ENCODE measurements around the gene WFIKKN2. TPM values are rescaled to one million over a fixed set of nuclear protein-coding genes. Genes with fewer than 3 reads are reported as not detected.

Gene WFIKKN2
- total and polyA plus RNA-seq, 2 of the 13 experiments (the other 11 are each of a cell fraction or from before 2014, with no cell fraction given), result not detected

- TF ChIP-seq ZFP91 (CRISPR knock-in tag; IDR thresholded peaks at IDR 0.05; ENCODE audit: borderline replicate concordance) (no peak), ZBTB8A (CRISPR knock-in tag; IDR thresholded peaks at IDR 0.05; ENCODE audit: borderline replicate concordance, low read depth) (no peak), ZNF569 (CRISPR knock-in tag; IDR thresholded peaks at IDR 0.05; ENCODE audit: borderline replicate concordance) (no peak), MXI1 (IDR thresholded peaks at IDR 0.05; ENCODE audit: borderline replicate concordance, low read depth, low read length) (no peak; the same call in 2 of the 3 replicates), MAFK (conservative IDR thresholded peaks at IDR 0.05 in 1 of 2, IDR thresholded peaks at IDR 0.05 in 1 of 2; ENCODE audit: low read length in 2 of 2) (no peak), TBX2 (CRISPR knock-in tag; IDR thresholded peaks at IDR 0.05; ENCODE audit: borderline replicate concordance) (peak; percentile 73; the same call in 1 of the 2 replicates), ZNF350 (CRISPR knock-in tag; IDR thresholded peaks at IDR 0.05; ENCODE audit: borderline replicate concordance, low read depth) (no peak), ZNF547 (CRISPR knock-in tag; IDR thresholded peaks at IDR 0.05) (no peak), NKX3-1 (CRISPR knock-in tag; IDR thresholded peaks at IDR 0.05) (no peak), ZC3H13 (CRISPR knock-in tag; IDR thresholded peaks at IDR 0.05) (no peak), ZNF800 (CRISPR knock-in tag; IDR thresholded peaks at IDR 0.05) (peak; percentile 40; the same call in 1 of the 2 replicates), ZNF883 (CRISPR knock-in tag; IDR thresholded peaks at IDR 0.05; ENCODE audit: not compliant biosample characterization) (peak; percentile 35), FIP1L1 (IDR thresholded peaks at IDR 0.05; ENCODE audit: borderline replicate concordance, insufficient read depth, low read depth, low read length) (no peak), SMYD3 (CRISPR knock-in tag; IDR thresholded peaks at IDR 0.05) (no peak), ZNF407 (CRISPR knock-in tag; IDR thresholded peaks at IDR 0.05; ENCODE audit: not compliant biosample characterization) (no peak)
Measured at GRCh38 chr17:50889528-50890118, 54.2 kb downstream of the WFIKKN2 start (continued).
